ENCODE results near the gene PUS1. TPM values are rescaled to one million over a fixed set of nuclear protein-coding genes. Genes with fewer than 3 reads are reported as not detected.

Gene PUS1
- total and polyA plus RNA-seq, 2 of the 4 experiments (the other 2 are of a cell fraction) = 14.0 to 36.7 TPM

DNA sequence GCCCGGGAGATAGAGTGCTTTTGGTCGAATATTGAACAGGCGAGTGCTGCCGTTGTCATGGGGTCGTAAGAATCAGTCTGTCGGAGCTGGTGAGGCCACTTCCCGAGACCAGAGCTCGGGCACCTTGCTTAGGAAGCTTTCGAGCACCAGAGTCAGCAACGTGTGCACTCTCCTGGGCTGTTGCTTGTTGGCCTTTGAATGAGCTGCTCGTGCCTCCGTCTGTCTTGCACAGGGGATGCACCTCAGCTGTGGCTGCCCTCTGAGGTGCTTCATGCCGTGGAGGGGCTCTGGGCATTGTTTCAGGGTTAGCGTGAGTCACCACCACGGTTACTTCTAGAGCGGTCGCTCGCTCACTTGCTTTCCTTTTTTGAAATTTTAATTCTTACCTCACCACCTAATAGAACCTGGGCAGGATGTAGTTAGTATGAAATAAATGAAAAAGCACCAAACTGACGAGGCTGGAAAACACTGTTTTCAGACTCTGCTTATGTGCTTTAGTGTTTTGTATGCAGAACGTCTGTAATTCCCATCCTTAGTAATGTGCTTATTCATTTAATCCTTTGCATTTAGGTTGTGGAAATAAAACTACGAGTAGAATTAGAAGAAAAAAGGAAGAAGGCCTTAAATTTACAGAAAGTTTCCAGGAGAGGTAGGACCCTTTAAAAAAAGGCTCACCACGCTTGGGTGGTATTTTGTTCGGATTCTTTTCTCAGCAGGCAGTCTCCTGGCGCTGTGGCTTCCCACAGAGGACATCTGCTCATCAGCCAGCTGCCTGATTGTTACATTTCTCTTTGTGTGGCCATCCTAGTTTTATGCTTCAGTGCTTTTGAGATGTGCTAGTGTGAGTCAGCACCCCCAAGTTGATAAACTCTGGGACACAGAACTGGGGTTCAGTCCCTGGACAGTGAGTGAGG, 61.2 kb downstream of the PUS1 start:
- H3K9me3 ChIP-seq (ENCODE audit: control insufficient read depth, insufficient read depth, low read length) = no peaks in the 10 kb centered on the region
- no peak overlapping the region for H2AK9ac ChIP-seq (replicated peaks; ENCODE audit: low read depth, low read length, poor library complexity)
- no peak overlapping the region for H4K8ac ChIP-seq (ENCODE audit: low read depth in 2 of 2, low read length in 2 of 2)
- no peak overlapping the region for H3K4ac ChIP-seq (ENCODE audit: low read depth, low read length)
- no peak for ATAC-seq (ENCODE audit: low read depth)
- no peak overlapping the region for H3K23ac ChIP-seq (ENCODE audit: low read depth, low read length)
- H4K5ac ChIP-seq (ENCODE audit: low read depth, low read length) = no peak overlapping the region
- no peak overlapping the region for H2BK5ac ChIP-seq (ENCODE audit: low read depth, low read length, poor library complexity, severe bottlenecking)
- H3K14ac ChIP-seq (replicated peaks; ENCODE audit: low read depth, low read length) = no peak overlapping the region
- no peak overlapping the region for H3K9ac ChIP-seq (ENCODE audit: low read depth, low read length)
- no peaks in the 10 kb centered on the region for H3K4me1 ChIP-seq (ENCODE audit: control insufficient read depth, insufficient read depth, low read length)
- H3K27me3 ChIP-seq (ENCODE audit: control insufficient read depth, insufficient read depth, low read length) = no peaks in the 10 kb centered on the region
- no peak for DNase-seq
- no peak overlapping the region for H3K18ac ChIP-seq (ENCODE audit: low read depth, low read length)
- ChIA-PET POLR2A (ENCODE audit: unreplicated experiment) (no interaction called here), CTCF (interaction anchor here (0.7 kb wide), 1 partner anchor 10 kb away, joined by 4 read pairs; no protein-coding TSS in a partner anchor)
- H2AK5ac ChIP-seq (ENCODE audit: low read depth, low read length) = no peak overlapping the region
- no peak overlapping the region for H3K27ac ChIP-seq (ENCODE audit: insufficient read depth, low read length)
- H2AFZ ChIP-seq (replicated peaks; ENCODE audit: low read length, poor library complexity) = no peak overlapping the region
- peaks cover 72% of the 10 kb centered on the region for H3K36me3 ChIP-seq (ENCODE audit: control insufficient read depth, insufficient read depth, low read length)
- H4K91ac ChIP-seq (ENCODE audit: insufficient read depth, low read depth, low read length) = no peak overlapping the region
- dilution Hi-C loops (cut with HindIII; ENCODE audit: low sequenced_read_pairs, unreplicated experiment) (no loop called here), in situ Hi-C loops (cut with MboI; ENCODE audit: low sequenced_read_pairs) (no loop called here), intact Hi-C loops (cut with micrococcal nuclease) (no loop called here)
- WGBS, 2 experiments (ENCODE audit: extremely low coverage in 2 of 2, insufficient read length in 1 of 2) = 74% methylated on average over 13 of the region's 24 CpGs; no CpG with 5 or more reads in 1 of the 2 experiments
- H3K79me1 ChIP-seq (ENCODE audit: low read depth in 1 of 2, low read length in 2 of 2) = peaks cover 6 to 14% of the 10 kb centered on the region in 2 experiments; a peak in 2 of 4 replicates
- H3K4me3 ChIP-seq (ENCODE audit: insufficient read depth, low read depth, low read length) = no peak overlapping the region
- no peak overlapping the region for H3K4me2 ChIP-seq (ENCODE audit: low read depth, low read length)
- no peak overlapping the region for H3K56ac ChIP-seq (ENCODE audit: extremely low read depth, insufficient read depth, low read length)
- BruUV-seq (replicated peaks) = no TSS peak
- H2BK15ac ChIP-seq (ENCODE audit: low read depth, low read length) = no peak overlapping the region
- H4K20me1 ChIP-seq (ENCODE audit: insufficient read depth, low read length) = no peaks in the 10 kb centered on the region
- no peak overlapping the region for H2BK20ac ChIP-seq (ENCODE audit: low read depth, low read length)
- H3K9me1 ChIP-seq (ENCODE audit: insufficient read depth, low read length) = peaks cover 4% of the 10 kb centered on the region; the same call in 1 of the 2 replicates
- H2BK120ac ChIP-seq (ENCODE audit: low read depth, low read length) = no peak overlapping the region
- TF ChIP-seq SMC3 (IDR thresholded peaks at IDR 0.05; ENCODE audit: low read depth, low read length) (no peak), RFX5 (IDR thresholded peaks at IDR 0.05; ENCODE audit: low read depth, low read length) (no peak), NFE2L2 (IDR thresholded peaks at IDR 0.05; ENCODE audit: low read depth, low read length) (no peak), USF2 (IDR thresholded peaks at IDR 0.05; ENCODE audit: low read depth, low read length) (no peak), MAZ (IDR thresholded peaks at IDR 0.05; ENCODE audit: borderline replicate concordance, low read depth, low read length) (no peak), MXI1 (IDR thresholded peaks at IDR 0.05; ENCODE audit: borderline replicate concordance, low read depth, low read length) (no peak), RCOR1 (IDR thresholded peaks at IDR 0.05; ENCODE audit: insufficient replicate concordance, low read length) (no peak), POLR2A (IDR thresholded peaks at IDR 0.05; ENCODE audit: low read depth, low read length) (no peak), RAD21 (IDR thresholded peaks at IDR 0.05; ENCODE audit: low read length) (no peak), MAFK (IDR thresholded peaks at IDR 0.05; ENCODE audit: low read depth, low read length) (no peak), ELK1 (IDR thresholded peaks at IDR 0.05; ENCODE audit: borderline replicate concordance, low read depth, low read length) (no peak), CEBPB (IDR thresholded peaks at IDR 0.05; ENCODE audit: low read depth, low read length) (no peak), FOS (IDR thresholded peaks at IDR 0.05; ENCODE audit: low read depth, low read length) (no peak)
- TF ChIP-seq, protein P1, sequence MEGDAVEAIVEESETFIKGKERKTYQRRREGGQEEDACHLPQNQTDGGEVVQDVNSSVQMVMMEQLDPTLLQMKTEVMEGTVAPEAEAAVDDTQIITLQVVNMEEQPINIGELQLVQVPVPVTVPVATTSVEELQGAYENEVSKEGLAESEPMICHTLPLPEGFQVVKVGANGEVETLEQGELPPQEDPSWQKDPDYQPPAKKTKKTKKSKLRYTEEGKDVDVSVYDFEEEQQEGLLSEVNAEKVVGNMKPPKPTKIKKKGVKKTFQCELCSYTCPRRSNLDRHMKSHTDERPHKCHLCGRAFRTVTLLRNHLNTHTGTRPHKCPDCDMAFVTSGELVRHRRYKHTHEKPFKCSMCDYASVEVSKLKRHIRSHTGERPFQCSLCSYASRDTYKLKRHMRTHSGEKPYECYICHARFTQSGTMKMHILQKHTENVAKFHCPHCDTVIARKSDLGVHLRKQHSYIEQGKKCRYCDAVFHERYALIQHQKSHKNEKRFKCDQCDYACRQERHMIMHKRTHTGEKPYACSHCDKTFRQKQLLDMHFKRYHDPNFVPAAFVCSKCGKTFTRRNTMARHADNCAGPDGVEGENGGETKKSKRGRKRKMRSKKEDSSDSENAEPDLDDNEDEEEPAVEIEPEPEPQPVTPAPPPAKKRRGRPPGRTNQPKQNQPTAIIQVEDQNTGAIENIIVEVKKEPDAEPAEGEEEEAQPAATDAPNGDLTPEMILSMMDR (conservative IDR thresholded peaks at IDR 0.05; ENCODE audit: low read depth, low read length) = no peak

Measured in IMR-90 (cell line).